B cell (primary cell): Measurements from ENCODE around the gene C15orf39. TPM values are rescaled to one million over a fixed set of nuclear protein-coding genes. Genes with fewer than 3 reads are reported as not detected.

Source experiments
- ATAC-seq: fragments of 200-7000 bp; cut with Tn5 transposase; one replicate; pipeline ENCODE4 v1.10.0; 2021; ENCODE audit warnings: low read depth, mild to moderate bottlenecking, moderate number of reproducible peaks, moderate library complexity
- CTCF ChIA-PET: fragments of 350-600 bp; sonication (Branson Sonifier 250); formaldehyde crosslinking; loops from one replicate; lab custom pipeline; 2021; ENCODE audit warnings: antibody characterized with exemption, inconsistent platforms; lab: Charles Lee
- POLR2A ChIA-PET: fragments of 350-600 bp; sonication (Branson Sonifier 250); formaldehyde crosslinking; loops from one replicate; lab custom pipeline; 2021; ENCODE audit warnings: antibody characterized with exemption; lab: Charles Lee
- DNase-seq: peaks from one replicate; pipeline ENCODE4 v3.0.0; 2013
- H2AFZ ChIP-seq: 2 replicates; pipeline ENCODE4 v1.6.1; 2012; ENCODE audit warnings: mild to moderate bottlenecking, low read depth, low read length; ENCODE audit not compliant: insufficient read depth, poor library complexity, severe bottlenecking
- H3K27ac ChIP-seq, 2 donors: 1 replicate in 1 of 2; 2 replicates in 1 of 2; pipeline ENCODE4 v1.5.1; 2012 to 2013; ENCODE audit warnings: low read length in 2 of 2, mild to moderate bottlenecking in 2 of 2, moderate library complexity in 1 of 2
- H3K27me3 ChIP-seq, 4 experiments: fragments of 200-600 bp in 1 of 4; sonication (generic) in 1 of 4; replicated peaks in 1 of 4; 1 replicate in 2 of 4; 2 replicates in 2 of 4; pipeline versions ENCODE4 v1.6.1 to v1.7.0; 2013 to 2016; ENCODE audit warnings: low read length in 3 of 4, mild to moderate bottlenecking in 2 of 4, mixed read lengths in 1 of 4, moderate library complexity in 1 of 4; ENCODE audit not compliant: insufficient read depth in 4 of 4, control insufficient read depth in 3 of 4; ENCODE audit errors: control extremely low read depth in 1 of 4
- H3K36me3 ChIP-seq, 2 experiments: replicated peaks in 1 of 2; 1 replicate in 1 of 2; 2 replicates in 1 of 2; pipeline versions ENCODE4 v1.6.1 to v1.7.1; 2013; ENCODE audit warnings: low read length in 1 of 2; ENCODE audit not compliant: insufficient read depth in 2 of 2, control insufficient read depth in 1 of 2; ENCODE audit errors: control extremely low read depth in 1 of 2, extremely low read depth in 1 of 2
- H3K4me1 ChIP-seq, 2 donors: fragments of 200-600 bp in 1 of 2; sonication (generic) in 1 of 2; 1 replicate in 1 of 2; 2 replicates in 1 of 2; pipeline versions ENCODE4 v1.5.1 to v1.6.1; 2013 to 2017; ENCODE audit warnings: low read length in 2 of 2; ENCODE audit not compliant: control insufficient read depth in 2 of 2, insufficient read depth in 2 of 2
- H3K4me2 ChIP-seq: replicated peaks from 2 replicates; pipeline ENCODE3; 2012; ENCODE audit warnings: mild to moderate bottlenecking, low read depth, low read length; ENCODE audit not compliant: poor library complexity, severe bottlenecking
- H3K4me3 ChIP-seq, 5 experiments: fragments of 200-600 bp in 1 of 5; sonication (generic) in 1 of 5; 1 replicate in 3 of 5; 2 replicates in 2 of 5; pipeline versions ENCODE4 v1.5.1 to v1.7.0; 2011 to 2016; ENCODE audit warnings: low read length in 4 of 5, mild to moderate bottlenecking in 4 of 5, low read depth in 2 of 5, control low read depth in 1 of 5, moderate library complexity in 1 of 5; ENCODE audit not compliant: insufficient read depth in 1 of 5; ENCODE audit errors: control extremely low read depth in 1 of 5, extremely low read depth in 1 of 5
- H3K79me2 ChIP-seq: fragments of 200-600 bp; sonication (generic); one replicate; pipeline ENCODE4 v1.6.0; 2016; ENCODE audit warnings: low read length; ENCODE audit not compliant: control insufficient read depth, insufficient read depth
- H3K9ac ChIP-seq: fragments of 200-600 bp; sonication (generic); 2 replicates; pipeline ENCODE4 v1.6.1; 2017; ENCODE audit warnings: mild to moderate bottlenecking, low read length, moderate library complexity
- H3K9me3 ChIP-seq, 3 donors: one replicate each; pipeline versions ENCODE4 v1.6.1 to v1.7.1; 2013; ENCODE audit warnings: low read length in 2 of 3; ENCODE audit not compliant: control insufficient read depth in 2 of 3, insufficient read depth in 1 of 3; ENCODE audit errors: control extremely low read depth in 1 of 3
- H4K20me1 ChIP-seq: 2 replicates; pipeline ENCODE4 v1.6.0; 2012; ENCODE audit warnings: mild to moderate bottlenecking, low read length; ENCODE audit not compliant: insufficient read depth, control insufficient read depth, poor library complexity, severe bottlenecking
- H3K27ac Mint-ChIP-seq: one replicate; pipeline ENCODE4 v1.8.0; 2021; ENCODE audit warnings: mixed read lengths
- H3K27me3 Mint-ChIP-seq: one replicate; pipeline ENCODE4 v1.8.0; 2021; ENCODE audit warnings: mixed read lengths
- H3K4me1 Mint-ChIP-seq: one replicate; pipeline ENCODE4 v1.8.0; 2021; ENCODE audit warnings: mixed read lengths
- H3K4me3 Mint-ChIP-seq: one replicate; pipeline ENCODE4 v1.8.0; 2021; ENCODE audit warnings: mixed read lengths
- H3K9me3 Mint-ChIP-seq: one replicate; pipeline ENCODE4 v1.8.0; 2022; ENCODE audit warnings: mixed read lengths; ENCODE audit not compliant: insufficient read depth
- EZH2 ChIP-seq: IDR thresholded peaks from 2 replicates; pipeline ENCODE4 v1.6.1; 2012; ENCODE audit warnings: borderline replicate concordance, low read depth, mild to moderate bottlenecking, moderate library complexity, low read length; ENCODE audit not compliant: insufficient read depth, poor library complexity, severe bottlenecking
- WGBS: methylation state at CpG from one replicate; pipeline ENCODE4 v1.1.5; 2013; ENCODE audit warnings: missing lambda C conversion rate; ENCODE audit not compliant: insufficient coverage; 5-methylcytosine and 5-hydroxymethylcytosine counted together
- intact Hi-C: fragments of 100-400 bp; cut with micrococcal nuclease; formaldehyde crosslinking; loops from one replicate; pipeline ENCODE4 v1.10.0; 2022
- polyA plus RNA-seq: library from polyadenylated mRNA; depleted of rRNA; stranded (reverse); fragments of >200 nt; gene quantifications from 2 replicates; pipeline ENCODE4 v1.2.3, GENCODE V29; 2012
- total RNA-seq, 2 donors: library from RNA; stranded (reverse); fragments of 120-200 nt in 1 of 2; gene quantifications; 1 replicate in 1 of 2; 2 replicates in 1 of 2; pipeline versions ENCODE4 v1.2.3 to v1.2.4, GENCODE V29; 2013 to 2022
- TF ChIP-seq, protein P1 (sequence below): fragments of 200-600 bp; IDR thresholded peaks from one replicate; pipeline ENCODE4 v1.8.0; 2022; ENCODE audit warnings: antibody characterized with exemption, mild to moderate bottlenecking

C15orf39 gene
- total and polyA plus RNA-seq, 2 donors (not counting 1 experiment from before 2014, with no cell fraction given), result 12.4 to 72.7 TPM

DNA sequence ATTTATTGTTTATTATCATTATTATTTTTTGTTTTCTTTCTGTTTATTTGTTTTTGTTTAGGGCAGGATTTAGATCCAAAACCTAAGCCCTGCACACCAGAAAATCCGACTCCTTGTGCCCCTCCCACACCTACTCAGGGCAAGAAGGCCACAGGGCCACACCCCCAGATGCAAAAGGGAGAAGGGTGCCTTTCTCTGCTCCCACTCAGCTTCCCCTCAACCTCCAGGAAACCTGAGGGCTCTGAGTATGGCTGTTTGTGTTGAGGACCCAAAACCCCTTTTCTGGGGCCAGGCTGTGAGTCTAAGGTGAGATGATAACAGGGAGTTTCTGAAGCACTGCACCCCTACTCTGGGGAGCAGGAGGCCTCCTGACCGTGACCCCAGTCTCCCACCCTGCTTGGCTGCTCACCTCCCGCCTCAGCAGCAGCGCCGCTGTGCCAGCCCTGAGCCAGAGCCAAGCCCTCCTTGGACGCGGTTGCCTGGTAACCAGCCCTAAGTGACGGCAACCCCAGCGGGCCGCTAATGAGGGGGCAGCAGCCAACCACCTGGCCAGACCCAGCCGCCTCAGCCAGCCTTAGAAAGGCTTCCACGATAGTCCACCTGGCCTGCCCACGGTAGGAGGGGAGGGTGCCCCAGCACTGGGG is 6.4 kb upstream of the C15orf39 start:
- DNase-seq (no peak), ATAC-seq (no peak)
- Mint-ChIP-seq H3K9me3 (peaks cover 4% of the 10 kb centered on the region), H3K27me3 (peaks cover 14% of the 10 kb centered on the region), H3K4me1 (peaks cover 6% of the 10 kb centered on the region), H3K4me3 (no peak overlapping the region), H3K27ac (no peak overlapping the region)
- Histone ChIP-seq H3K9me3 (peaks cover 0 to 21% (median 0%) of the 10 kb centered on the region in 3 donors), H3K9ac (no peak overlapping the region), H2AFZ (no peak overlapping the region), H3K79me2 (no peaks in the 10 kb centered on the region), H3K4me1 (peaks cover 5 to 9% of the 10 kb centered on the region in 2 donors), H4K20me1 (peaks cover under 1% of the 10 kb centered on the region), H3K27ac (no peak overlapping the region), H3K4me2 (no peak overlapping the region), H3K4me3 (no peak overlapping the region), H3K27me3 (peaks cover 0 to 59% (median 10%) of the 10 kb centered on the region in 4 experiments), H3K36me3 (no peaks in the 10 kb centered on the region)
- ChIA-PET POLR2A (no interaction called here), CTCF (interaction anchor here (2.3 to 6.9 kb wide), 2 partner anchors 152 to 166 kb away, joined by 6 to 128 read pairs; no protein-coding TSS in a partner anchor)
- TF ChIP-seq, protein P1, sequence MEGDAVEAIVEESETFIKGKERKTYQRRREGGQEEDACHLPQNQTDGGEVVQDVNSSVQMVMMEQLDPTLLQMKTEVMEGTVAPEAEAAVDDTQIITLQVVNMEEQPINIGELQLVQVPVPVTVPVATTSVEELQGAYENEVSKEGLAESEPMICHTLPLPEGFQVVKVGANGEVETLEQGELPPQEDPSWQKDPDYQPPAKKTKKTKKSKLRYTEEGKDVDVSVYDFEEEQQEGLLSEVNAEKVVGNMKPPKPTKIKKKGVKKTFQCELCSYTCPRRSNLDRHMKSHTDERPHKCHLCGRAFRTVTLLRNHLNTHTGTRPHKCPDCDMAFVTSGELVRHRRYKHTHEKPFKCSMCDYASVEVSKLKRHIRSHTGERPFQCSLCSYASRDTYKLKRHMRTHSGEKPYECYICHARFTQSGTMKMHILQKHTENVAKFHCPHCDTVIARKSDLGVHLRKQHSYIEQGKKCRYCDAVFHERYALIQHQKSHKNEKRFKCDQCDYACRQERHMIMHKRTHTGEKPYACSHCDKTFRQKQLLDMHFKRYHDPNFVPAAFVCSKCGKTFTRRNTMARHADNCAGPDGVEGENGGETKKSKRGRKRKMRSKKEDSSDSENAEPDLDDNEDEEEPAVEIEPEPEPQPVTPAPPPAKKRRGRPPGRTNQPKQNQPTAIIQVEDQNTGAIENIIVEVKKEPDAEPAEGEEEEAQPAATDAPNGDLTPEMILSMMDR, result no peak
- no peak for TF ChIP-seq EZH2
- 8% methylated on average over 12 of the region's 13 CpGs for WGBS
- intact Hi-C loops, result no loop called here

DNA sequence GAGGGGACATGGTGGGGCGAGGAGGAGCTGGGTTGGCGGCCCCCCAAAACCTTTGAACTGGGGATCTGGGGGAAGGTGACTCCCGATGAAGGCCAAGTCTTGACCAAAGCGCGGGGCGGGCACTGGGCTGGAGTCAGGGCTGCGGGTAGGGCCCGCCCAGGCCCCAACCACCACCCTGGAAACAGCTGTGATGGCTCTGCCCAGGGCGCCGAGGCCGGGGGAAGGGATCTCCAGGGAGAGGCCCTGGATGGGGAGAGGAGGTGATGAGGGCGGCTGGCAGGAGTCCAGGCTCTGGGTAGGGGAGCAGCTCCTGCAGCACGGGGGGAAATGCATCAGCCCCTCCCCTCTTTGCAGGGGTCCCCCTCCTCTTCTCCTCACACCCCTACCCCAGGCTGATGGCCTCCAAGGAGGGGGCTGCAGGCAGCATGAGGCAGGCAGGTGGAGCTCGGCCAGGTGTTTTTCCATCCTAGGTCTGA is 5.9 kb upstream of the C15orf39 start:
- H3K27me3 ChIP-seq, result peaks cover 0 to 62% (median 11%) of the 10 kb centered on the region in 4 experiments
- Mint-ChIP-seq H3K27ac (no peak overlapping the region), H3K9me3 (peaks cover 2% of the 10 kb centered on the region), H3K27me3 (peaks cover 14% of the 10 kb centered on the region), H3K4me3 (no peak overlapping the region), H3K4me1 (peaks cover 9% of the 10 kb centered on the region)
- H3K4me1 ChIP-seq, result peaks cover 10 to 15% of the 10 kb centered on the region in 2 donors
- no peak overlapping the region for H2AFZ ChIP-seq
- TF ChIP-seq, protein P1, result no peak
- no peak for TF ChIP-seq EZH2
- H3K36me3 ChIP-seq, result no peaks in the 10 kb centered on the region
- intact Hi-C loops, result no loop called here
- peaks cover 6% of the 10 kb centered on the region for H4K20me1 ChIP-seq
- no peak overlapping the region for H3K4me2 ChIP-seq
- no peak overlapping the region for H3K4me3 ChIP-seq
- H3K9ac ChIP-seq, result no peak overlapping the region
- H3K9me3 ChIP-seq, result peaks cover 0 to 20% (median 0%) of the 10 kb centered on the region in 3 donors
- H3K79me2 ChIP-seq, result no peaks in the 10 kb centered on the region
- H3K27ac ChIP-seq, result no peak overlapping the region
- 43% methylated on average over 6 of the region's 14 CpGs for WGBS
- POLR2A ChIA-PET, result no interaction called here
- CTCF ChIA-PET, result interaction anchor here (2.3 to 6.9 kb wide), 2 partner anchors 152 to 167 kb away, joined by 6 to 128 read pairs; no protein-coding TSS in a partner anchor
- ATAC-seq (no peak), DNase-seq (no peak)
